GM19099 (cell line): ENCODE data around the gene DENND6A.

Experiments used
- POLR2A ChIP-seq: IDR thresholded peaks from 3 replicates; pipeline ENCODE4 v1.6.1; 2011; ENCODE audit warnings: low read depth; ENCODE audit not compliant: insufficient read length; ENCODE audit errors: extremely low read depth

The DENND6A gene

GRCh38 chr3:57701781-57702180, 8.9 kb upstream of the DENND6A start:
- no peak for TF ChIP-seq POLR2A

- TF ChIP-seq POLR2A, result no peak
These were observed 7.9 kb upstream of the DENND6A start for GRCh38 chr3:57700737-57701136.

GRCh38 chr3:57699591-57699990, 6.7 kb upstream of the DENND6A start:
- no peak for TF ChIP-seq POLR2A

- TF ChIP-seq POLR2A, result no peak
These were observed 4.0 kb upstream of the DENND6A start for GRCh38 chr3:57696801-57697321.

GRCh38 chr3:57694146-57694545, 1.3 kb upstream of the DENND6A start:
- no peak for TF ChIP-seq POLR2A

GRCh38 chr3:57691411-57692132, 1.3 kb downstream of the DENND6A start:
- no peak for TF ChIP-seq POLR2A

GRCh38 chr3:57689367-57690053, 3.4 kb downstream of the DENND6A start:
- no peak for TF ChIP-seq POLR2A

- TF ChIP-seq POLR2A, result no peak
These were observed 4.6 kb downstream of the DENND6A start for GRCh38 chr3:57688291-57688690.

- no peak for TF ChIP-seq POLR2A
These were observed 9.6 kb downstream of the DENND6A start for GRCh38 chr3:57683286-57683685.

GRCh38 chr3:57682284-57682683, 10.6 kb downstream of the DENND6A start:
- no peak for TF ChIP-seq POLR2A

- TF ChIP-seq POLR2A, result no peak
These were observed 11.2 kb downstream of the DENND6A start for GRCh38 chr3:57681691-57682090.

- TF ChIP-seq POLR2A, result no peak
These were observed 12.8 kb downstream of the DENND6A start for GRCh38 chr3:57680046-57680445.

GRCh38 chr3:57675530-57675929, 17.3 kb downstream of the DENND6A start:
- no peak for TF ChIP-seq POLR2A

- TF ChIP-seq POLR2A, result no peak
These were observed 19.7 kb downstream of the DENND6A start for GRCh38 chr3:57673156-57673555.

- no peak for TF ChIP-seq POLR2A
These were observed 22.3 kb downstream of the DENND6A start for GRCh38 chr3:57670543-57670942.

GRCh38 chr3:57661404-57661803, 31.5 kb downstream of the DENND6A start:
- TF ChIP-seq POLR2A, result no peak
